ENCODE data around the gene PPFIA3. TPM values are rescaled to one million over a fixed set of nuclear protein-coding genes. Genes with fewer than 3 reads are reported as not detected.
A peak's percentile ranks its signal among the peaks of the same experiment; 100 is the strongest.

The PPFIA3 gene
- polyA plus RNA-seq, 1 of the 3 experiments (the other 2 are of a cell fraction), result 5.7 TPM

DNA sequence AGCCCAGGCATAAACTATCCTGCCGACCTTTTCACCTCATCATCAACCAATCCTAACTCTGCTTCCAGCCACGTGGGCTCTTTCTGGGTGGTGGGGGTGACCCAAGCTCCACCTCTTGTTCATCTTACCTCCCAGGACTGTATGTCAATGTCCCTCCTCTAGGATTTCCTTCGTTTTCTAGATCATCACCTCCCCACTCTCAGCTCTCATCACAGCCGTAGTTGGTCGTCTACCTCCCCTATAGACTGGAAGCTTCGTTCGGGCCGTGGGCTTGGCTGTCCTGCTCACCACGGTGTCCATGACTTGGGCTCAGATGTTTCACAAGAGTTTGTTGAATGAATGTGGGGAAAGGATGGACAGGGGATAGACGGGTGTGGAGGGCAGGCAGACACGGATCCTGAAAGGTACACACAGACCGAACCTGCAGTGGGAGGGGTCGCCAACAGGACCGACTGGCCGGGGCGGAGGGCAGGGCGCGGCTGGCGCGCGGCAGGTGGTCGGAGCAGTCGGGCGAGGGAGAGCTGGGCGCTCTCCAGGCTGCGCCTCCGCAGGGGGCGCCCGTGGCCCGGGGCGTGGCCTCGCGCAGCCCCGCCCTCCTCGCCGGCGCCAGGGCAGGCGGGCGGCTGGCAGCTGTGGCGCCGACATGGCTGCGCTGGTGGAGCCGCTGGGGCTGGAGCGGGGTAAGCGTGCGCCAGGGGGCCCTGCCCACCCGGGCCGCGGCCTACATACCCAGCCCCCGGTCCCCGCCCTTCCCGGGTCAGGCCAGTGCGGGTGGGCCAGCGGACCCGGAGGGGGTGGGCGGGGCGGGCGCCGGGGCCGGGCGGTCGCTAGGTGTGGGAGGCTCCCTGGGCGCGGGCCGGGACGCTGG, 5.3 kb upstream of the PPFIA3 start, which contains the start of gene LIN7B:
LIN7B (plus strand) TSS at position 609 of the 868 bp plus-strand sequence; CDS start at position 644, 35 bp downstream.
- Histone ChIP-seq H3K9me2 (no peaks in the 10 kb centered on the region), H3K36me3 (replicated peaks in 1 of 2; ENCODE audit: control insufficient read depth in 1 of 2, insufficient read depth in 2 of 2, low read length in 1 of 2) (peaks cover 7 to 11% of the 10 kb centered on the region in 2 experiments), H3K27ac (ENCODE audit: low read depth in 2 of 2, low read length in 1 of 2) (peak within 1 kb of the TSS; percentile 47 to 72), H3K4me3 (ENCODE audit: low read depth in 2 of 2, low read length in 1 of 2) (peak within 1 kb of the TSS; percentile 66 to 78), H3K4me2 (peak within 1 kb of the TSS; percentile 93), H4K20me1 (ENCODE audit: insufficient read depth) (peaks cover 15% of the 10 kb centered on the region; the same call in 1 of the 2 replicates), H3F3A (replicated peaks; ENCODE audit: insufficient read depth) (peaks cover 46% of the 10 kb centered on the region), H3K4me1 (ENCODE audit: control insufficient read depth in 1 of 2, insufficient read depth in 2 of 2, low read depth in 1 of 2, low read length in 1 of 2) (peaks cover 18 to 23% of the 10 kb centered on the region in 2 experiments; a peak in 2 of 4 replicates), H3K79me2 (ENCODE audit: insufficient read depth) (no peaks in the 10 kb centered on the region; the same call in 1 of the 2 replicates), H2AFZ (ENCODE audit: low read depth) (peak within 1 kb of the TSS; percentile 63; the same call in 1 of the 2 replicates), H3K9me3 (no peaks in the 10 kb centered on the region), H3K27me3 (ENCODE audit: insufficient read depth) (no peaks in the 10 kb centered on the region), H3K9ac (peak within 1 kb of the TSS; percentile 70)
- ChIA-PET CTCF (interaction anchor here (0.6 to 6.2 kb wide), 21 partner anchors 8 to 121 kb away, joined by 3 to 86 read pairs (median 4); partner anchors contain the start of genes GYS1 and RUVBL2), POLR2A (interaction anchor here (0.8 to 1.9 kb wide), 5 partner anchors 9 to 85 kb away, joined by 3 to 10 read pairs (median 3); no protein-coding TSS in a partner anchor)
- 0 out of 2 replicates have a peak, but pooled peaks have one; percentile 15 for TF ChIP-seq RCOR1 (IDR thresholded peaks at IDR 0.05; ENCODE audit: low read length)
- TF ChIP-seq PBX3 (IDR thresholded peaks at IDR 0.05), result no peak
- TF ChIP-seq MXI1 (IDR thresholded peaks at IDR 0.05; ENCODE audit: low read depth, low read length), result peak; percentile 34; the same call in 1 of the 2 replicates
- TF ChIP-seq EP300 (IDR thresholded peaks at IDR 0.05; ENCODE audit: borderline replicate concordance in 1 of 2, low read depth in 1 of 2, low read length in 1 of 2), result no peak
- TF ChIP-seq, protein P1, sequence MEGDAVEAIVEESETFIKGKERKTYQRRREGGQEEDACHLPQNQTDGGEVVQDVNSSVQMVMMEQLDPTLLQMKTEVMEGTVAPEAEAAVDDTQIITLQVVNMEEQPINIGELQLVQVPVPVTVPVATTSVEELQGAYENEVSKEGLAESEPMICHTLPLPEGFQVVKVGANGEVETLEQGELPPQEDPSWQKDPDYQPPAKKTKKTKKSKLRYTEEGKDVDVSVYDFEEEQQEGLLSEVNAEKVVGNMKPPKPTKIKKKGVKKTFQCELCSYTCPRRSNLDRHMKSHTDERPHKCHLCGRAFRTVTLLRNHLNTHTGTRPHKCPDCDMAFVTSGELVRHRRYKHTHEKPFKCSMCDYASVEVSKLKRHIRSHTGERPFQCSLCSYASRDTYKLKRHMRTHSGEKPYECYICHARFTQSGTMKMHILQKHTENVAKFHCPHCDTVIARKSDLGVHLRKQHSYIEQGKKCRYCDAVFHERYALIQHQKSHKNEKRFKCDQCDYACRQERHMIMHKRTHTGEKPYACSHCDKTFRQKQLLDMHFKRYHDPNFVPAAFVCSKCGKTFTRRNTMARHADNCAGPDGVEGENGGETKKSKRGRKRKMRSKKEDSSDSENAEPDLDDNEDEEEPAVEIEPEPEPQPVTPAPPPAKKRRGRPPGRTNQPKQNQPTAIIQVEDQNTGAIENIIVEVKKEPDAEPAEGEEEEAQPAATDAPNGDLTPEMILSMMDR (IDR thresholded peaks at IDR 0.05), result peak; percentile 50
- TF ChIP-seq, protein P2, sequence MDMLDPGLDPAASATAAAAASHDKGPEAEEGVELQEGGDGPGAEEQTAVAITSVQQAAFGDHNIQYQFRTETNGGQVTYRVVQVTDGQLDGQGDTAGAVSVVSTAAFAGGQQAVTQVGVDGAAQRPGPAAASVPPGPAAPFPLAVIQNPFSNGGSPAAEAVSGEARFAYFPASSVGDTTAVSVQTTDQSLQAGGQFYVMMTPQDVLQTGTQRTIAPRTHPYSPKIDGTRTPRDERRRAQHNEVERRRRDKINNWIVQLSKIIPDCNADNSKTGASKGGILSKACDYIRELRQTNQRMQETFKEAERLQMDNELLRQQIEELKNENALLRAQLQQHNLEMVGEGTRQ (IDR thresholded peaks at IDR 0.05; ENCODE audit: borderline replicate concordance, low read depth, low read length), result peak; percentile 23; the same call in 1 of the 2 replicates
- TF ChIP-seq MEF2A (IDR thresholded peaks at IDR 0.05; ENCODE audit: borderline replicate concordance, low read depth), result no peak
- no peak for TF ChIP-seq RAD21 (IDR thresholded peaks at IDR 0.05; ENCODE audit: low read length)
- TF ChIP-seq FOXM1 (IDR thresholded peaks at IDR 0.05; ENCODE audit: low read depth), result no peak
- TF ChIP-seq, protein P3, sequence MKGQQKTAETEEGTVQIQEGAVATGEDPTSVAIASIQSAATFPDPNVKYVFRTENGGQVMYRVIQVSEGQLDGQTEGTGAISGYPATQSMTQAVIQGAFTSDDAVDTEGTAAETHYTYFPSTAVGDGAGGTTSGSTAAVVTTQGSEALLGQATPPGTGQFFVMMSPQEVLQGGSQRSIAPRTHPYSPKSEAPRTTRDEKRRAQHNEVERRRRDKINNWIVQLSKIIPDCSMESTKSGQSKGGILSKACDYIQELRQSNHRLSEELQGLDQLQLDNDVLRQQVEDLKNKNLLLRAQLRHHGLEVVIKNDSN (IDR thresholded peaks at IDR 0.05; ENCODE audit: borderline replicate concordance, low read depth), result peak; percentile 84; the same call in 1 of the 2 replicates
- TF ChIP-seq IRF3 (IDR thresholded peaks at IDR 0.05; ENCODE audit: low read depth, low read length), result no peak
- peak; percentile 58 for TF ChIP-seq NRF1 (IDR thresholded peaks at IDR 0.05; ENCODE audit: low read depth, low read length)
- peak; percentile 11; the same call in 1 of the 2 replicates for TF ChIP-seq SMC3 (IDR thresholded peaks at IDR 0.05; ENCODE audit: low read depth, low read length)
- no peak for TF ChIP-seq GABPA (IDR thresholded peaks at IDR 0.05; ENCODE audit: low read depth)
- peak; percentile 30 for TF ChIP-seq CHD2 (IDR thresholded peaks at IDR 0.05; ENCODE audit: low read length, partially characterized antibody)
- no peak for TF ChIP-seq TCF12 (IDR thresholded peaks at IDR 0.05)
- no peak for TF ChIP-seq RFX5 (IDR thresholded peaks at IDR 0.05; ENCODE audit: low read length)
- no peak for TF ChIP-seq MAX (IDR thresholded peaks at IDR 0.05; ENCODE audit: low read depth)
- WGBS (ENCODE audit: low lambda C conversion rate), result 2% methylated on average over 13 of the region's 66 CpGs
- DNase-seq, result peak; percentile 97
